ENCODE results near the gene PCBP3. TPM values are rescaled to one million over a fixed set of nuclear protein-coding genes. Genes with fewer than 3 reads are reported as not detected.

Gene PCBP3
- total and polyA plus RNA-seq, 4 donors = 0.36 to 1.6 (median 0.42) TPM

DNA sequence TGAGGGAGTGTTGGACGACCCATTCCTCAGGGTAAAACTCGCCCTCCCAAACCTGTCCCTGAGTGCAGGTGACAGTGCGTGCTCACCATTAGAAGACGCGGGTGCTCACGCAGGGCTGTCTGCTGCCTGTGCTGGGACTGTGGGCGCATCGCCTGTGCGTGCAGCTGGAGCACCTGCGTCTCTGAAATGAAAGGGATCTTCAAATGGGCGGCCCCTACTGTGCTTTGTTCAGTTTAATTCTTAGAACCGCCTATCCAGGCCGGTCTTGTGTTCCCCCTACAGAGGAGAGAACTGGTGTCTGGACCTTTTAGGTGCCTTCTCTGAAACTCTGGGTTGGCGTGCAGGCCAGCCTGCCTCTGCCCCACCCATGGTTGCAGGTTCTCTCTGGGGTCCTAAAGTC is 125.8 kb downstream of the PCBP3 start (continued):
- TF ChIP-seq MAX (IDR thresholded peaks at IDR 0.05) (no peak), HNF4A (conservative IDR thresholded peaks at IDR 0.05) (no peak), HNF4G (IDR thresholded peaks at IDR 0.05) (no peak), FOXA2 (IDR thresholded peaks at IDR 0.05) (no peak)
- TF ChIP-seq, protein P1, sequence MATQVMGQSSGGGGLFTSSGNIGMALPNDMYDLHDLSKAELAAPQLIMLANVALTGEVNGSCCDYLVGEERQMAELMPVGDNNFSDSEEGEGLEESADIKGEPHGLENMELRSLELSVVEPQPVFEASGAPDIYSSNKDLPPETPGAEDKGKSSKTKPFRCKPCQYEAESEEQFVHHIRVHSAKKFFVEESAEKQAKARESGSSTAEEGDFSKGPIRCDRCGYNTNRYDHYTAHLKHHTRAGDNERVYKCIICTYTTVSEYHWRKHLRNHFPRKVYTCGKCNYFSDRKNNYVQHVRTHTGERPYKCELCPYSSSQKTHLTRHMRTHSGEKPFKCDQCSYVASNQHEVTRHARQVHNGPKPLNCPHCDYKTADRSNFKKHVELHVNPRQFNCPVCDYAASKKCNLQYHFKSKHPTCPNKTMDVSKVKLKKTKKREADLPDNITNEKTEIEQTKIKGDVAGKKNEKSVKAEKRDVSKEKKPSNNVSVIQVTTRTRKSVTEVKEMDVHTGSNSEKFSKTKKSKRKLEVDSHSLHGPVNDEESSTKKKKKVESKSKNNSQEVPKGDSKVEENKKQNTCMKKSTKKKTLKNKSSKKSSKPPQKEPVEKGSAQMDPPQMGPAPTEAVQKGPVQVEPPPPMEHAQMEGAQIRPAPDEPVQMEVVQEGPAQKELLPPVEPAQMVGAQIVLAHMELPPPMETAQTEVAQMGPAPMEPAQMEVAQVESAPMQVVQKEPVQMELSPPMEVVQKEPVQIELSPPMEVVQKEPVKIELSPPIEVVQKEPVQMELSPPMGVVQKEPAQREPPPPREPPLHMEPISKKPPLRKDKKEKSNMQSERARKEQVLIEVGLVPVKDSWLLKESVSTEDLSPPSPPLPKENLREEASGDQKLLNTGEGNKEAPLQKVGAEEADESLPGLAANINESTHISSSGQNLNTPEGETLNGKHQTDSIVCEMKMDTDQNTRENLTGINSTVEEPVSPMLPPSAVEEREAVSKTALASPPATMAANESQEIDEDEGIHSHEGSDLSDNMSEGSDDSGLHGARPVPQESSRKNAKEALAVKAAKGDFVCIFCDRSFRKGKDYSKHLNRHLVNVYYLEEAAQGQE (IDR thresholded peaks at IDR 0.05) = no peak

GRCh38 chr21:45769896-45770295 is 126.4 kb downstream of the PCBP3 start:
- Histone ChIP-seq H3K27ac (ENCODE audit: low read depth in 1 of 2, low read length in 2 of 2) (no peak overlapping the region), H3K36me3 (ENCODE audit: control insufficient read depth in 4 of 4, insufficient read depth in 3 of 4, low read depth in 1 of 4, low read length in 3 of 4) (no peaks in the 10 kb centered on the region), H3K9ac (ENCODE audit: low read depth in 1 of 2, low read length in 2 of 2) (no peak overlapping the region), H3K27me3 (ENCODE audit: control insufficient read depth in 4 of 4, insufficient read depth in 4 of 4, low read length in 3 of 4) (no peaks in the 10 kb centered on the region), H3K4me1 (ENCODE audit: control insufficient read depth in 4 of 4, insufficient read depth in 4 of 4, low read length in 3 of 4) (no peaks in the 10 kb centered on the region), H3K9me3 (ENCODE audit: control insufficient read depth in 4 of 4, low read length in 3 of 4) (no peaks in the 10 kb centered on the region), H3K4me3 (ENCODE audit: low read depth in 1 of 3, low read length in 3 of 3) (no peak overlapping the region)
- 90% methylated on average over 16 of the region's 16 CpGs for WGBS
- DNase-seq (ENCODE audit: low spot score) = no peak
- no peak for TF ChIP-seq FOXA1 (IDR thresholded peaks at IDR 0.05)
- no peak for TF ChIP-seq ZBTB33 (IDR thresholded peaks at IDR 0.05)
- TF ChIP-seq, protein P2, sequence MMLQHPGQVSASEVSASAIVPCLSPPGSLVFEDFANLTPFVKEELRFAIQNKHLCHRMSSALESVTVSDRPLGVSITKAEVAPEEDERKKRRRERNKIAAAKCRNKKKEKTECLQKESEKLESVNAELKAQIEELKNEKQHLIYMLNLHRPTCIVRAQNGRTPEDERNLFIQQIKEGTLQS (IDR thresholded peaks at IDR 0.05) = no peak
- TF ChIP-seq NR2F2 (IDR thresholded peaks at IDR 0.05) = no peak

- peaks cover 0 to 2% (median 0%) of the 10 kb centered on the region in 4 donors for H3K9me3 ChIP-seq (ENCODE audit: control insufficient read depth in 4 of 4, low read length in 3 of 4)
- H3K27me3 ChIP-seq (ENCODE audit: control insufficient read depth in 4 of 4, insufficient read depth in 4 of 4, low read length in 3 of 4) = no peaks in the 10 kb centered on the region
- no peak for DNase-seq (ENCODE audit: low spot score)
- H3K4me3 ChIP-seq (ENCODE audit: low read depth in 1 of 3, low read length in 3 of 3) = no peak overlapping the region
- TF ChIP-seq HNF4A (conservative IDR thresholded peaks at IDR 0.05) (no peak), JUND (IDR thresholded peaks at IDR 0.05) (no peak), SP1 (IDR thresholded peaks at IDR 0.05) (no peak), RAD21 (IDR thresholded peaks at IDR 0.05) (no peak), TAF1 (conservative IDR thresholded peaks at IDR 0.05) (no peak), EGR1 (IDR thresholded peaks at IDR 0.05; ENCODE audit: low read depth in 2 of 2) (no peak), HNF4G (IDR thresholded peaks at IDR 0.05) (no peak), MAX (IDR thresholded peaks at IDR 0.05) (no peak)
- TF ChIP-seq, protein P1 (IDR thresholded peaks at IDR 0.05) = no peak
- TF ChIP-seq, protein P2 (IDR thresholded peaks at IDR 0.05) = no peak
- no peak overlapping the region for H3K9ac ChIP-seq (ENCODE audit: low read depth in 1 of 2, low read length in 2 of 2)
- no peaks in the 10 kb centered on the region for H3K4me1 ChIP-seq (ENCODE audit: control insufficient read depth in 4 of 4, insufficient read depth in 4 of 4, low read length in 3 of 4)
- no peaks in the 10 kb centered on the region for H3K36me3 ChIP-seq (ENCODE audit: control insufficient read depth in 4 of 4, insufficient read depth in 3 of 4, low read depth in 1 of 4, low read length in 3 of 4)
- no peak overlapping the region for H3K27ac ChIP-seq (ENCODE audit: low read depth in 1 of 2, low read length in 2 of 2)
Observed at GRCh38 chr21:45772180-45772579, 128.7 kb downstream of the PCBP3 start.
